ENCODE measurements around the gene DNM2. TPM values are rescaled to one million over a fixed set of nuclear protein-coding genes. Genes with fewer than 3 reads are reported as not detected.

The DNM2 gene
- total RNA-seq, 1 experiment from 2014 or later, result 31.7 TPM

GRCh38 chr19:10784257-10784656 lies 66.4 kb downstream of the DNM2 start:
- in situ Hi-C loops (cut with HindIII; ENCODE audit: low pct_unique_long_range_greater_than_20kb, low sequenced_read_pairs), result no loop called here

GRCh38 chr19:10788146-10788545 lies 70.3 kb downstream of the DNM2 start:
- in situ Hi-C loops (cut with HindIII; ENCODE audit: low pct_unique_long_range_greater_than_20kb, low sequenced_read_pairs), result no loop called here

More at GRCh38 chr19:10784257-10784656, 66.4 kb downstream of the DNM2 start:
- DNase-seq (ENCODE audit: low read depth, low spot score), result no peak

GRCh38 chr19:10789866-10790265 lies 72.0 kb downstream of the DNM2 start:
- in situ Hi-C loops (cut with HindIII; ENCODE audit: low pct_unique_long_range_greater_than_20kb, low sequenced_read_pairs), result no loop called here
- DNase-seq (ENCODE audit: low read depth, low spot score), result no peak

More at GRCh38 chr19:10788146-10788545, 70.3 kb downstream of the DNM2 start:
- no peak for DNase-seq (ENCODE audit: low read depth, low spot score)

- DNase-seq (ENCODE audit: low read depth, low spot score), result no peak
- in situ Hi-C loops (cut with HindIII; ENCODE audit: low pct_unique_long_range_greater_than_20kb, low sequenced_read_pairs), result no loop called here
Observed at GRCh38 chr19:10796653-10797052, 78.8 kb downstream of the DNM2 start.

GRCh38 chr19:10797078-10797477 lies 79.2 kb downstream of the DNM2 start:
- no peak for DNase-seq (ENCODE audit: low read depth, low spot score)
- in situ Hi-C loops (cut with HindIII; ENCODE audit: low pct_unique_long_range_greater_than_20kb, low sequenced_read_pairs), result no loop called here

GRCh38 chr19:10797541-10798256 lies 79.8 kb downstream of the DNM2 start:
- in situ Hi-C loops (cut with HindIII; ENCODE audit: low pct_unique_long_range_greater_than_20kb, low sequenced_read_pairs), result no loop called here

GRCh38 chr19:10800488-10800887 lies 82.6 kb downstream of the DNM2 start:
- DNase-seq (ENCODE audit: low read depth, low spot score), result no peak
- in situ Hi-C loops (cut with HindIII; ENCODE audit: low pct_unique_long_range_greater_than_20kb, low sequenced_read_pairs), result no loop called here

More at GRCh38 chr19:10797541-10798256, 79.8 kb downstream of the DNM2 start:
- DNase-seq (ENCODE audit: low read depth, low spot score), result no peak

- no peak for DNase-seq (ENCODE audit: low read depth, low spot score)
- in situ Hi-C loops (cut with HindIII; ENCODE audit: low pct_unique_long_range_greater_than_20kb, low sequenced_read_pairs), result no loop called here
Observed at GRCh38 chr19:10802479-10802878, 84.6 kb downstream of the DNM2 start.

GRCh38 chr19:10803252-10803651 lies 85.4 kb downstream of the DNM2 start:
- no peak for DNase-seq (ENCODE audit: low read depth, low spot score)
- in situ Hi-C loops (cut with HindIII; ENCODE audit: low pct_unique_long_range_greater_than_20kb, low sequenced_read_pairs), result no loop called here

GRCh38 chr19:10805065-10805757 lies 87.3 kb downstream of the DNM2 start:
- in situ Hi-C loops (cut with HindIII; ENCODE audit: low pct_unique_long_range_greater_than_20kb, low sequenced_read_pairs), result no loop called here
- DNase-seq (ENCODE audit: low read depth, low spot score), result no peak

GRCh38 chr19:10805758-10806247 lies 87.9 kb downstream of the DNM2 start:
- in situ Hi-C loops (cut with HindIII; ENCODE audit: low pct_unique_long_range_greater_than_20kb, low sequenced_read_pairs), result no loop called here

GRCh38 chr19:10808937-10809649 lies 91.2 kb downstream of the DNM2 start:
- in situ Hi-C loops (cut with HindIII; ENCODE audit: low pct_unique_long_range_greater_than_20kb, low sequenced_read_pairs), result no loop called here
- DNase-seq (ENCODE audit: low read depth, low spot score), result no peak

More at GRCh38 chr19:10805758-10806247, 87.9 kb downstream of the DNM2 start:
- no peak for DNase-seq (ENCODE audit: low read depth, low spot score)

- no peak for DNase-seq (ENCODE audit: low read depth, low spot score)
- in situ Hi-C loops (cut with HindIII; ENCODE audit: low pct_unique_long_range_greater_than_20kb, low sequenced_read_pairs), result no loop called here
Observed at GRCh38 chr19:10809651-10810285, 91.9 kb downstream of the DNM2 start.

GRCh38 chr19:10811391-10812111 lies 93.7 kb downstream of the DNM2 start:
- in situ Hi-C loops (cut with HindIII; ENCODE audit: low pct_unique_long_range_greater_than_20kb, low sequenced_read_pairs), result no loop called here

GRCh38 chr19:10812196-10812595 lies 94.3 kb downstream of the DNM2 start:
- in situ Hi-C loops (cut with HindIII; ENCODE audit: low pct_unique_long_range_greater_than_20kb, low sequenced_read_pairs), result no loop called here
- DNase-seq (ENCODE audit: low read depth, low spot score), result no peak

More at GRCh38 chr19:10811391-10812111, 93.7 kb downstream of the DNM2 start:
- no peak for DNase-seq (ENCODE audit: low read depth, low spot score)

- in situ Hi-C loops (cut with HindIII; ENCODE audit: low pct_unique_long_range_greater_than_20kb, low sequenced_read_pairs), result no loop called here
- peak; percentile 9 for DNase-seq (ENCODE audit: low read depth, low spot score)
Observed at GRCh38 chr19:10812902-10813404, 95.1 kb downstream of the DNM2 start.

- no peak for DNase-seq (ENCODE audit: low read depth, low spot score)
- in situ Hi-C loops (cut with HindIII; ENCODE audit: low pct_unique_long_range_greater_than_20kb, low sequenced_read_pairs), result no loop called here
Observed at GRCh38 chr19:10815007-10815536, 97.2 kb downstream of the DNM2 start.
